Coronary artery (tissue), 2 donors: ENCODE results near the gene RARA.

ENCODE experiments used
- DNase-seq: peaks from one replicate; pipeline ENCODE4 v3.0.0-alpha.2; 2017; ENCODE audit warnings: low spot score
- H3K27ac ChIP-seq, 2 donors: fragments of 200-600 bp; sonication (generic); one replicate each; pipeline ENCODE4 v1.5.1; 2016 to 2019
- H3K4me3 ChIP-seq: fragments of 200-600 bp; sonication (generic); 2 replicates; pipeline ENCODE4 v1.5.1; 2016; ENCODE audit warnings: mild to moderate bottlenecking, moderate library complexity
- CTCF ChIP-seq: fragments of 200-600 bp; sonication (generic); IDR thresholded peaks from one replicate; pipeline ENCODE4 v1.5.1; 2019; ENCODE audit warnings: antibody characterized with exemption

Gene RARA

GRCh38 chr17:40404003-40404402 lies 95.0 kb downstream of the RARA start:
- DNase-seq: no peak
- no peak overlapping the region for H3K4me3 ChIP-seq
- no peak overlapping the region for H3K27ac ChIP-seq
- no peak for TF ChIP-seq CTCF
